ENCODE measurements around the gene GJD3. TPM values are rescaled to one million over a fixed set of nuclear protein-coding genes. Genes with fewer than 3 reads are reported as not detected.
"Not testable (repeated sequence)": the region's sequence is repeated elsewhere in the genome, so short reads cannot be mapped to it uniquely, and the experiment has no call there.

GJD3 gene
- total RNA-seq, 1 experiment from 2014 or later = 0.33 TPM

DNA sequence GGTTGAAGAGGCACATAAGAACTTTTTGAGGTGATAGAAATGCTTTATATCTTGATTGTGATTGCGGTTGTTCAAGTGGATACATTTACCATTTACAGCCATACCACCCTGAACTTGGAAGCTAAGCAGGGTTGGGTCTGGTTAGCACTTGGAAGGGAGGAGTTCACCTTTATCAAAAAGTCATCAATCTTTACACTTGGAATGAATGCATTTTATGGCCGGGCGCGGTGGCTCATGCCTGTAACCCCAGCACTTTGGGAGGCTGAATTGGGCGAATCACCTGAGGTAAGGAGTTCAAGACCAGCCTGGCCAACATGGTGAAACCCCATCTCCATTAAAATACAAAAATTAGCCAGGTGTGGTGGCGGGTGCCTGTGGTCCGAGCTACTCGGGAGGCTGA, 9.5 kb upstream of the GJD3 start:
- DNase-seq (ENCODE audit: low read depth, low spot score) (no peak), ATAC-seq (no peak)
- no peaks in the 10 kb centered on the region for H3K9me3 ChIP-seq (ENCODE audit: control insufficient read depth, insufficient read depth, low read depth, low read length)
- in situ Hi-C loops (cut with HindIII; ENCODE audit: low pct_unique_long_range_greater_than_20kb, low sequenced_read_pairs) (no loop called here), intact Hi-C loops (cut with micrococcal nuclease; ENCODE audit: unreplicated experiment) (no loop called here)
- no peaks in the 10 kb centered on the region for H3K36me3 ChIP-seq (ENCODE audit: control insufficient read depth, insufficient read depth, low read length)
- no peak overlapping the region for H3K27ac ChIP-seq (ENCODE audit: low read length)
- TF ChIP-seq SIN3A (IDR thresholded peaks at IDR 0.05; ENCODE audit: borderline replicate concordance, insufficient read depth, low read depth, low read length) = no peak
- TF ChIP-seq POLR2AphosphoS5 (IDR thresholded peaks at IDR 0.05; ENCODE audit: low read depth, low read length) = no peak
- TF ChIP-seq, protein P1, sequence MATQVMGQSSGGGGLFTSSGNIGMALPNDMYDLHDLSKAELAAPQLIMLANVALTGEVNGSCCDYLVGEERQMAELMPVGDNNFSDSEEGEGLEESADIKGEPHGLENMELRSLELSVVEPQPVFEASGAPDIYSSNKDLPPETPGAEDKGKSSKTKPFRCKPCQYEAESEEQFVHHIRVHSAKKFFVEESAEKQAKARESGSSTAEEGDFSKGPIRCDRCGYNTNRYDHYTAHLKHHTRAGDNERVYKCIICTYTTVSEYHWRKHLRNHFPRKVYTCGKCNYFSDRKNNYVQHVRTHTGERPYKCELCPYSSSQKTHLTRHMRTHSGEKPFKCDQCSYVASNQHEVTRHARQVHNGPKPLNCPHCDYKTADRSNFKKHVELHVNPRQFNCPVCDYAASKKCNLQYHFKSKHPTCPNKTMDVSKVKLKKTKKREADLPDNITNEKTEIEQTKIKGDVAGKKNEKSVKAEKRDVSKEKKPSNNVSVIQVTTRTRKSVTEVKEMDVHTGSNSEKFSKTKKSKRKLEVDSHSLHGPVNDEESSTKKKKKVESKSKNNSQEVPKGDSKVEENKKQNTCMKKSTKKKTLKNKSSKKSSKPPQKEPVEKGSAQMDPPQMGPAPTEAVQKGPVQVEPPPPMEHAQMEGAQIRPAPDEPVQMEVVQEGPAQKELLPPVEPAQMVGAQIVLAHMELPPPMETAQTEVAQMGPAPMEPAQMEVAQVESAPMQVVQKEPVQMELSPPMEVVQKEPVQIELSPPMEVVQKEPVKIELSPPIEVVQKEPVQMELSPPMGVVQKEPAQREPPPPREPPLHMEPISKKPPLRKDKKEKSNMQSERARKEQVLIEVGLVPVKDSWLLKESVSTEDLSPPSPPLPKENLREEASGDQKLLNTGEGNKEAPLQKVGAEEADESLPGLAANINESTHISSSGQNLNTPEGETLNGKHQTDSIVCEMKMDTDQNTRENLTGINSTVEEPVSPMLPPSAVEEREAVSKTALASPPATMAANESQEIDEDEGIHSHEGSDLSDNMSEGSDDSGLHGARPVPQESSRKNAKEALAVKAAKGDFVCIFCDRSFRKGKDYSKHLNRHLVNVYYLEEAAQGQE (IDR thresholded peaks at IDR 0.05; ENCODE audit: insufficient read depth in 1 of 2, low read depth in 2 of 2, low read length in 1 of 2) = no peak
- no peak for TF ChIP-seq TCF7L2 (IDR thresholded peaks at IDR 0.05; ENCODE audit: low read depth, low read length)
- TF ChIP-seq, protein P2, sequence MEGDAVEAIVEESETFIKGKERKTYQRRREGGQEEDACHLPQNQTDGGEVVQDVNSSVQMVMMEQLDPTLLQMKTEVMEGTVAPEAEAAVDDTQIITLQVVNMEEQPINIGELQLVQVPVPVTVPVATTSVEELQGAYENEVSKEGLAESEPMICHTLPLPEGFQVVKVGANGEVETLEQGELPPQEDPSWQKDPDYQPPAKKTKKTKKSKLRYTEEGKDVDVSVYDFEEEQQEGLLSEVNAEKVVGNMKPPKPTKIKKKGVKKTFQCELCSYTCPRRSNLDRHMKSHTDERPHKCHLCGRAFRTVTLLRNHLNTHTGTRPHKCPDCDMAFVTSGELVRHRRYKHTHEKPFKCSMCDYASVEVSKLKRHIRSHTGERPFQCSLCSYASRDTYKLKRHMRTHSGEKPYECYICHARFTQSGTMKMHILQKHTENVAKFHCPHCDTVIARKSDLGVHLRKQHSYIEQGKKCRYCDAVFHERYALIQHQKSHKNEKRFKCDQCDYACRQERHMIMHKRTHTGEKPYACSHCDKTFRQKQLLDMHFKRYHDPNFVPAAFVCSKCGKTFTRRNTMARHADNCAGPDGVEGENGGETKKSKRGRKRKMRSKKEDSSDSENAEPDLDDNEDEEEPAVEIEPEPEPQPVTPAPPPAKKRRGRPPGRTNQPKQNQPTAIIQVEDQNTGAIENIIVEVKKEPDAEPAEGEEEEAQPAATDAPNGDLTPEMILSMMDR (IDR thresholded peaks at IDR 0.05) = no peak
- CTCF ChIA-PET = no interaction called here
- H3K27me3 ChIP-seq (ENCODE audit: control insufficient read depth, insufficient read depth, low read length) = no peaks in the 10 kb centered on the region
- no TSS peak for BruUV-seq (replicated peaks)
- POLR2A ChIA-PET = no interaction called here
- H3K4me3 ChIP-seq (ENCODE audit: low read depth in 2 of 2, low read length in 2 of 2) = no peak overlapping the region
- H3K4me1 ChIP-seq (ENCODE audit: control insufficient read depth, insufficient read depth, low read length) = no peaks in the 10 kb centered on the region

DNA sequence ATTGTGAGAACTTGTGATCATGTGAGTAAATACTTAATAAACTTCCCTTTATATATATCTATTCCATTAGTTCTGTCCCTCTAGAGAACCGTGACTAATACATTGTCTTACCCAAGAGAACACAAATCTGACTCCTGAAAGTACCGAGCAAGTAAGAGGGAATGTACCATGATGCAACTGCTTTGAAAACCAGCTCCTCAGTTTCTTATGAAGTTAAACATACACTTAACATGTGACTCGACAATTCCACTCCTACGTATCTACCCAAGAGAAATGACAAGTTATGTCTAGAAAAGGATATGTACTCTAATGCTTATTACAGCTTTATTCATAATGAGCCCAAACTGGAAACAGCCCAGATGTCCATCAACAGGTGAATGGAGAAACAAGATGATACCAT, 8.8 kb upstream of the GJD3 start:
- Histone ChIP-seq H3K27me3 (ENCODE audit: control insufficient read depth, insufficient read depth, low read length) (no peaks in the 10 kb centered on the region), H3K27ac (ENCODE audit: low read length) (no peak overlapping the region), H3K9me3 (ENCODE audit: control insufficient read depth, insufficient read depth, low read depth, low read length) (no peaks in the 10 kb centered on the region), H3K4me3 (ENCODE audit: low read depth in 2 of 2, low read length in 2 of 2) (no peak overlapping the region), H3K36me3 (ENCODE audit: control insufficient read depth, insufficient read depth, low read length) (no peaks in the 10 kb centered on the region), H3K4me1 (ENCODE audit: control insufficient read depth, insufficient read depth, low read length) (no peaks in the 10 kb centered on the region)
- no TSS peak for BruUV-seq (replicated peaks)
- ATAC-seq (no peak), DNase-seq (ENCODE audit: low read depth, low spot score) (no peak)
- in situ Hi-C loops (cut with HindIII; ENCODE audit: low pct_unique_long_range_greater_than_20kb, low sequenced_read_pairs) (no loop called here), intact Hi-C loops (cut with micrococcal nuclease; ENCODE audit: unreplicated experiment) (no loop called here)
- TF ChIP-seq POLR2AphosphoS5 (IDR thresholded peaks at IDR 0.05; ENCODE audit: low read depth, low read length) (no peak), SIN3A (IDR thresholded peaks at IDR 0.05; ENCODE audit: borderline replicate concordance, insufficient read depth, low read depth, low read length) (no peak)
- TF ChIP-seq, protein P2 (IDR thresholded peaks at IDR 0.05) = no peak
- ChIA-PET POLR2A (no interaction called here), CTCF (no interaction called here)

DNA sequence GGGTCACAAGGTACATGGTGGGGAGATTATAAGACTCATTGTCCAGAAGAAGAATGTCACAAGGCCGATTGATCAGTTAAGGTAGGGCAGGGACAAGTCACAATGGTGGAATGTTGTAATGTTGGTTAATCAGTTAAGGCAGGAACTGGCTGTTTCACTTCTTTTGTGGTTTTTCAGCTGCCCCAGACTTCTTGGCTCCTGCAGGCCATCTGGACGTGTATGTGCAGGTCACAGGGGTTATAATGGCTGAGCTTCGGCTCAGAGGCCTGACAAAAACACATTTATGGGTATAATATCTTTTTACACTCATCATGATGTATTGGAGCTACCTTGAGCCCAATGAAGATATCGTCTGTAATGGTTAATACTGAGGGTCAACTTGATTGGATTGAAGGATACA, 8.1 kb upstream of the GJD3 start:
- H3K27me3 ChIP-seq (ENCODE audit: control insufficient read depth, insufficient read depth, low read length); ATAC-seq; intact Hi-C loops (cut with micrococcal nuclease; ENCODE audit: unreplicated experiment); BruUV-seq (replicated peaks); DNase-seq (ENCODE audit: low read depth, low spot score); H3K27ac ChIP-seq (ENCODE audit: low read length); H3K9me3 ChIP-seq (ENCODE audit: control insufficient read depth, insufficient read depth, low read depth, low read length); in situ Hi-C loops (cut with HindIII; ENCODE audit: low pct_unique_long_range_greater_than_20kb, low sequenced_read_pairs); H3K4me3 ChIP-seq (ENCODE audit: low read depth in 2 of 2, low read length in 2 of 2); CTCF ChIA-PET; H3K36me3 ChIP-seq (ENCODE audit: control insufficient read depth, insufficient read depth, low read length); POLR2A ChIA-PET; H3K4me1 ChIP-seq (ENCODE audit: control insufficient read depth, insufficient read depth, low read length): not testable (repeated sequence)
